Measurements from ENCODE around the gene KIF24. TPM values are rescaled to one million over a fixed set of nuclear protein-coding genes. Genes with fewer than 3 reads are reported as not detected.
"Not testable (repeated sequence)": the region's sequence is repeated elsewhere in the genome, so short reads cannot be mapped to it uniquely, and the experiment has no call there.

KIF24 gene
- total and polyA plus RNA-seq, 2 of the 4 experiments (the other 2 are of a cell fraction), result 1.4 to 3.0 TPM

- H3K4me1 ChIP-seq (ENCODE audit: control insufficient read depth, insufficient read depth, low read length), result no peaks in the 10 kb centered on the region
- DNase-seq, result no peak
- ATAC-seq (ENCODE audit: low read depth), result no peak
- H2AK5ac ChIP-seq (ENCODE audit: low read depth, low read length), result no peak overlapping the region
- H4K5ac ChIP-seq (ENCODE audit: low read depth, low read length), result no peak overlapping the region
- no peak overlapping the region for H3K4me3 ChIP-seq (ENCODE audit: insufficient read depth, low read depth, low read length)
- H2AK9ac ChIP-seq (replicated peaks; ENCODE audit: low read depth, low read length, poor library complexity), result no peak overlapping the region
- WGBS, 2 experiments (ENCODE audit: extremely low coverage in 2 of 2, insufficient read length in 1 of 2), result no CpG with 5 or more reads among the region's 4 CpGs
- H3K79me1 ChIP-seq (ENCODE audit: low read depth in 1 of 2, low read length in 2 of 2), result no peaks in the 10 kb centered on the region
- H3K27ac ChIP-seq (ENCODE audit: insufficient read depth, low read length), result no peak overlapping the region
- no peak overlapping the region for H3K14ac ChIP-seq (replicated peaks; ENCODE audit: low read depth, low read length)
- CTCF ChIA-PET, result no interaction called here
- H3K27me3 ChIP-seq (ENCODE audit: control insufficient read depth, insufficient read depth, low read length), result 0 out of 2 replicates have a peak, but pooled peaks cover 2% of the 10 kb centered on the region
- H2BK15ac ChIP-seq (ENCODE audit: low read depth, low read length), result no peak overlapping the region
- no peak for TF ChIP-seq RAD21 (IDR thresholded peaks at IDR 0.05; ENCODE audit: low read length)
- no peaks in the 10 kb centered on the region for H3K9me1 ChIP-seq (ENCODE audit: insufficient read depth, low read length)
- H3K36me3 ChIP-seq (ENCODE audit: control insufficient read depth, insufficient read depth, low read length), result no peaks in the 10 kb centered on the region
- no peak overlapping the region for H3K56ac ChIP-seq (ENCODE audit: extremely low read depth, insufficient read depth, low read length)
- in situ Hi-C loops (cut with MboI; ENCODE audit: low sequenced_read_pairs) (no loop called here), dilution Hi-C loops (cut with HindIII; ENCODE audit: low sequenced_read_pairs, unreplicated experiment) (no loop called here), intact Hi-C loops (cut with micrococcal nuclease) (no loop called here)
- H3K18ac ChIP-seq (ENCODE audit: low read depth, low read length), result no peak overlapping the region
- no peak overlapping the region for H2BK120ac ChIP-seq (ENCODE audit: low read depth, low read length)
- POLR2A ChIA-PET (ENCODE audit: unreplicated experiment), result no interaction called here
- no peak overlapping the region for H3K23ac ChIP-seq (ENCODE audit: low read depth, low read length)
- H2BK20ac ChIP-seq (ENCODE audit: low read depth, low read length), result no peak overlapping the region
- no TSS peak for BruUV-seq (replicated peaks)
- H2BK5ac ChIP-seq (ENCODE audit: low read depth, low read length, poor library complexity, severe bottlenecking), result no peak overlapping the region
- H3K9ac ChIP-seq (ENCODE audit: low read depth, low read length), result no peak overlapping the region
- H4K20me1 ChIP-seq (ENCODE audit: insufficient read depth, low read length), result no peaks in the 10 kb centered on the region
- H3K9me3 ChIP-seq (ENCODE audit: control insufficient read depth, insufficient read depth, low read length), result no peaks in the 10 kb centered on the region
- H3K4ac ChIP-seq (ENCODE audit: low read depth, low read length), result no peak overlapping the region
- H4K8ac ChIP-seq (ENCODE audit: low read depth in 2 of 2, low read length in 2 of 2), result no peak overlapping the region
- H3K4me2 ChIP-seq (ENCODE audit: low read depth, low read length), result no peak overlapping the region
- no peak overlapping the region for H2AFZ ChIP-seq (replicated peaks; ENCODE audit: low read length, poor library complexity)
- no peak overlapping the region for H4K91ac ChIP-seq (ENCODE audit: insufficient read depth, low read depth, low read length)
Measured at GRCh38 chr9:34362614-34363214, 33.6 kb upstream of the KIF24 start.

GRCh38 chr9:34352957-34353356, 23.9 kb upstream of the KIF24 start:
- H3K14ac ChIP-seq (replicated peaks; ENCODE audit: low read depth, low read length); H3K9ac ChIP-seq (ENCODE audit: low read depth, low read length); H2AK5ac ChIP-seq (ENCODE audit: low read depth, low read length); H2BK15ac ChIP-seq (ENCODE audit: low read depth, low read length); H2BK120ac ChIP-seq (ENCODE audit: low read depth, low read length); H3K4ac ChIP-seq (ENCODE audit: low read depth, low read length); H2AK9ac ChIP-seq (replicated peaks; ENCODE audit: low read depth, low read length, poor library complexity); H3K9me1 ChIP-seq (ENCODE audit: insufficient read depth, low read length); H3K18ac ChIP-seq (ENCODE audit: low read depth, low read length); H3K4me2 ChIP-seq (ENCODE audit: low read depth, low read length); H3K27ac ChIP-seq (ENCODE audit: insufficient read depth, low read length); ATAC-seq (ENCODE audit: low read depth); H4K91ac ChIP-seq (ENCODE audit: insufficient read depth, low read depth, low read length); H3K56ac ChIP-seq (ENCODE audit: extremely low read depth, insufficient read depth, low read length); H4K5ac ChIP-seq (ENCODE audit: low read depth, low read length); H2BK20ac ChIP-seq (ENCODE audit: low read depth, low read length); DNase-seq; POLR2A ChIA-PET (ENCODE audit: unreplicated experiment); H4K20me1 ChIP-seq (ENCODE audit: insufficient read depth, low read length); intact Hi-C loops (cut with micrococcal nuclease); H3K23ac ChIP-seq (ENCODE audit: low read depth, low read length); H3K36me3 ChIP-seq (ENCODE audit: control insufficient read depth, insufficient read depth, low read length); H3K79me1 ChIP-seq (ENCODE audit: low read depth in 1 of 2, low read length in 2 of 2); dilution Hi-C loops (cut with HindIII; ENCODE audit: low sequenced_read_pairs, unreplicated experiment); H4K8ac ChIP-seq (ENCODE audit: low read depth in 2 of 2, low read length in 2 of 2); H3K9me3 ChIP-seq (ENCODE audit: control insufficient read depth, insufficient read depth, low read length); H3K27me3 ChIP-seq (ENCODE audit: control insufficient read depth, insufficient read depth, low read length); in situ Hi-C loops (cut with MboI; ENCODE audit: low sequenced_read_pairs); H3K4me1 ChIP-seq (ENCODE audit: control insufficient read depth, insufficient read depth, low read length); H2AFZ ChIP-seq (replicated peaks; ENCODE audit: low read length, poor library complexity); CTCF ChIA-PET; BruUV-seq (replicated peaks); H2BK5ac ChIP-seq (ENCODE audit: low read depth, low read length, poor library complexity, severe bottlenecking); H3K4me3 ChIP-seq (ENCODE audit: insufficient read depth, low read depth, low read length): not testable (repeated sequence)
- 100% methylated on average over 1 of the region's 1 CpG; no CpG with 5 or more reads in 1 of the 2 experiments for WGBS, 2 experiments (ENCODE audit: extremely low coverage in 2 of 2, insufficient read length in 1 of 2)
